K562 (cell line): ENCODE measurements around the gene DSTYK. TPM values are rescaled to one million over a fixed set of nuclear protein-coding genes. Genes with fewer than 3 reads are reported as not detected.
A peak's percentile ranks its signal among the peaks of the same experiment; 100 is the strongest.

Experiments
- ATAC-seq: fragments of 200-7000 bp; cut with Tn5 transposase; 3 replicates; pipeline ENCODE4 v1.9.1; 2020; ENCODE audit warnings: moderate library complexity
- BruUV-seq: library from RNA; stranded (reverse); fragments of 400-500 nt; replicated peaks from 2 replicates; lab custom pipeline; 2021; lab: Mats Ljungman, UMichigan
- CTCF ChIA-PET: fragments of 300-600 bp; formaldehyde crosslinking; extraction: SDS; loops from one replicate; lab custom pipeline; 2021; ENCODE audit warnings: low intra/inter-chr PET ratio; lab: Yijun Ruan, JAX
- POLR2A ChIA-PET: fragments of 300-600, 350-650 bp; sonication (Branson Sonifier 250); formaldehyde crosslinking; extraction: SDS; loops from one replicate; lab custom pipeline; 2021; ENCODE audit warnings: antibody characterized with exemption, inconsistent platforms; lab: Yijun Ruan, JAX
- DNase-seq, 4 experiments: peaks; one replicate each; pipeline versions ENCODE4 v3.0.0 to v3.0.0-alpha.2; 2011 to 2018; ENCODE audit warnings: low spot score in 3 of 4, mixed read lengths in 3 of 4; ENCODE audit errors: extremely low read depth in 1 of 4
- FAIRE-seq: peaks from 2 replicates; lab custom pipeline; 2011; peaks lifted over from hg19 to GRCh38; lab: Jason Lieb, UNC
- H2AFZ ChIP-seq: 2 replicates; pipeline ENCODE4 v1.6.0; 2011; ENCODE audit warnings: low read depth, low read length, control low read depth, inconsistent platforms
- H3K27ac ChIP-seq: fragments of 200-600 bp; 3 replicates; pipeline ENCODE4 v1.8.0; 2011; ENCODE audit warnings: low read depth, mild to moderate bottlenecking, control low read depth, inconsistent platforms, low read length, moderate library complexity, mixed read lengths; ENCODE audit errors: extremely low read depth
- H3K27me3 ChIP-seq, 2 experiments: fragments of 300-600 bp in 1 of 2; 2 replicates in 1 of 2; 3 replicates in 1 of 2; pipeline versions ENCODE4 v1.6.0 to v1.8.0; 2011; ENCODE audit warnings: inconsistent platforms in 2 of 2, low read length in 2 of 2, mild to moderate bottlenecking in 1 of 2, mixed read lengths in 1 of 2, moderate library complexity in 1 of 2; ENCODE audit not compliant: control insufficient read depth in 2 of 2, insufficient read depth in 2 of 2
- H3K36me3 ChIP-seq: fragments of 300-600 bp; 3 replicates; pipeline ENCODE4 v1.8.0; 2011; ENCODE audit warnings: mild to moderate bottlenecking, low read length, inconsistent platforms; ENCODE audit not compliant: control insufficient read depth, insufficient read depth
- H3K4me1 ChIP-seq, 2 experiments: fragments of 200-600 bp in 1 of 2; replicated peaks in 1 of 2; 2 replicates in 1 of 2; 3 replicates in 1 of 2; pipeline versions ENCODE4 v1.5.1 to v1.8.0; 2011; ENCODE audit warnings: inconsistent platforms in 2 of 2, low read length in 2 of 2, mild to moderate bottlenecking in 1 of 2, mixed read lengths in 1 of 2, moderate library complexity in 1 of 2; ENCODE audit not compliant: control insufficient read depth in 2 of 2, insufficient read depth in 2 of 2
- H3K4me2 ChIP-seq: 2 replicates; pipeline ENCODE4 v1.6.1; 2011; ENCODE audit warnings: low read length, control low read depth, inconsistent platforms, mixed read lengths; ENCODE audit not compliant: insufficient read depth
- H3K4me3 ChIP-seq: fragments of 200-600 bp; sonication (generic), shearing (Covaris generic); 2 replicates; pipeline ENCODE4 v1.5.1; 2016; ENCODE audit warnings: control low read depth, inconsistent platforms
- H3K79me2 ChIP-seq: fragments of 200-600 bp; 3 replicates; pipeline ENCODE4 v1.8.0; 2011; ENCODE audit warnings: low read length, inconsistent platforms; ENCODE audit not compliant: control insufficient read depth, insufficient read depth
- H3K9ac ChIP-seq, 2 experiments: 2 replicates each; pipeline versions ENCODE4 v1.6.0 to v1.6.1; 2011; ENCODE audit warnings: low read depth in 2 of 2, low read length in 2 of 2, control low read depth in 1 of 2, inconsistent platforms in 1 of 2, mild to moderate bottlenecking in 1 of 2, mixed read lengths in 1 of 2; ENCODE audit not compliant: insufficient read depth in 1 of 2
- H3K9me1 ChIP-seq: one replicate; pipeline ENCODE4 v1.6.0; 2011; ENCODE audit warnings: inconsistent platforms, mild to moderate bottlenecking, low read length, moderate library complexity; ENCODE audit not compliant: control insufficient read depth, insufficient read depth
- H3K9me3 ChIP-seq: replicated peaks from 2 replicates; pipeline ENCODE4 v1.5.1; 2011; ENCODE audit warnings: low read depth, low read length, inconsistent platforms; ENCODE audit not compliant: control insufficient read depth, insufficient read depth
- H4K20me1 ChIP-seq: replicated peaks from 2 replicates; pipeline ENCODE4 v1.6.1; 2011; ENCODE audit warnings: low read length, inconsistent platforms, mixed read lengths; ENCODE audit not compliant: control insufficient read depth, insufficient read depth
- ZNF778 ChIP-seq: fragments of 450-650 bp; formaldehyde crosslinking; IDR thresholded peaks from 2 replicates; pipeline ENCODE4 v1.4.0; 2020; ENCODE audit warnings: mild to moderate bottlenecking, moderate library complexity
- WGBS: fragments of 100-300 bp; shearing (Covaris generic); methylation state at CpG from one replicate; pipeline ENCODE4 v1.1.6; 2016; ENCODE audit warnings: low coverage, mixed read lengths; ENCODE audit not compliant: insufficient coverage; ENCODE audit errors: missing lambda C conversion rate; 5-methylcytosine and 5-hydroxymethylcytosine counted together
- in situ Hi-C: fragments of 300-500 bp; cut with MboI; formaldehyde crosslinking; loops from 4 replicates; pipeline ENCODE4 v1.15.0; 2018; ENCODE audit warnings: inconsistent platforms, mixed read lengths
- intact Hi-C: fragments of 100-400 bp; cut with micrococcal nuclease; formaldehyde crosslinking; loops from 2 replicates; pipeline ENCODE4 v1.14.2; 2022
- polyA plus RNA-seq, 8 experiments: library from polyadenylated mRNA; depleted of rRNA in 4 of 8; stranded (reverse) in 5 of 8; unstranded in 3 of 8; fragments of >200 nt; fragmentation: Nextera tagmentation in 2 of 8; fragmentation: Illumina TruSeq in 1 of 8; extraction: Ambion mirVana in 2 of 8; extraction: Trizol in 1 of 8; gene quantifications; 2 replicates each; pipeline versions ENCODE4 v1.2.1 to v1.2.3, GENCODE V29; 2011 to 2014; ENCODE audit warnings: inconsistent platforms in 1 of 8, missing spikeins in 1 of 8
- total RNA-seq, 7 experiments: library from RNA; depleted of rRNA in 6 of 7; stranded (reverse); fragments of >200 nt in 6 of 7; fragmentation: Illumina TruSeq in 2 of 7; extraction: Trizol in 2 of 7; gene quantifications; 2 replicates each; pipeline versions ENCODE4 v1.2.1 to v1.2.3, GENCODE V29; 2011 to 2021; ENCODE audit warnings: low replicate concordance in 1 of 7
- TF ChIP-seq, protein P1 (sequence below): fragments of 450-650 bp; IDR thresholded peaks from 2 replicates; pipeline ENCODE4 v1.6.1; 2016
- TF ChIP-seq, protein P2 (sequence below): fragments of 250-450 bp; sonication (Bioruptor Pico); IDR thresholded peaks from 2 replicates; pipeline ENCODE4 v1.5.0; 2021; ENCODE audit warnings: mild to moderate bottlenecking, moderate library complexity

Gene DSTYK
- total and polyA plus RNA-seq, 9 of the 15 experiments (the other 6 are each of a cell fraction or from before 2014, with no cell fraction given): 4.2 to 7.1 (median 6.2) TPM

DNA sequence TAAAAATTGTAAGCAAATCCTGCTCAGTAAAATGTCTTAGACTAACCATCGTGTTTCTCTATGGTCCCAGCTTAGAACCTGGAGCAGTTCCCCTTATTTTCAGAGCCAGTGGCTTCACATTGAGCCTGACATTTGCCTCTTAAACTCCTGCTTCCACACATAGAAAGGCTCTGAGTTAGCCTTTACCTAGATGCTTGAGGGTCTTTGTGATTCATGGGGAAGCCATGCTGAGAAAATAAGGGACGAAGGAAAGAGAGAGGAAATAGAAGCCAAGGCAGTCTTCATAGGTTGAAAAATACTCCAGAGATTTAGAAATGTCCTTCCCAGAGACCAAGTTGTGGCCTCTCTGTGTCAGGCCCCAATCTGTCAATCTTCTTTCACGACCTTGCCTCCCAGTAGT is 73.6 kb downstream of the DSTYK start:
- no peak for DNase-seq

More for the DNA sequence above, 73.6 kb downstream of the DSTYK start:
- intact Hi-C loops: no loop called here
- CTCF ChIA-PET: no interaction called here
- Histone ChIP-seq H3K27ac (no peak overlapping the region), H3K27me3 (no peaks in the 10 kb centered on the region), H3K9me1 (no peaks in the 10 kb centered on the region), H4K20me1 (no peaks in the 10 kb centered on the region), H3K9me3 (no peaks in the 10 kb centered on the region), H3K9ac (no peak overlapping the region), H3K4me3 (no peak overlapping the region), H3K79me2 (no peaks in the 10 kb centered on the region), H2AFZ (peak overlapping the region; percentile 7; the same call in 1 of the 2 replicates), H3K4me1 (peaks cover 3 to 7% of the 10 kb centered on the region in 2 experiments; a peak in 3 of 5 replicates), H3K4me2 (no peak overlapping the region), H3K36me3 (no peaks in the 10 kb centered on the region)
- no TSS peak for BruUV-seq
- in situ Hi-C loops: no loop called here
- WGBS: 30% methylated on average over 3 of the region's 3 CpGs
- ATAC-seq (no peak), FAIRE-seq (no peak)
- POLR2A ChIA-PET: no interaction called here
- TF ChIP-seq, protein P1, sequence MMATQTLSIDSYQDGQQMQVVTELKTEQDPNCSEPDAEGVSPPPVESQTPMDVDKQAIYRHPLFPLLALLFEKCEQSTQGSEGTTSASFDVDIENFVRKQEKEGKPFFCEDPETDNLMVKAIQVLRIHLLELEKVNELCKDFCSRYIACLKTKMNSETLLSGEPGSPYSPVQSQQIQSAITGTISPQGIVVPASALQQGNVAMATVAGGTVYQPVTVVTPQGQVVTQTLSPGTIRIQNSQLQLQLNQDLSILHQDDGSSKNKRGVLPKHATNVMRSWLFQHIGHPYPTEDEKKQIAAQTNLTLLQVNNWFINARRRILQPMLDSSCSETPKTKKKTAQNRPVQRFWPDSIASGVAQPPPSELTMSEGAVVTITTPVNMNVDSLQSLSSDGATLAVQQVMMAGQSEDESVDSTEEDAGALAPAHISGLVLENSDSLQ: peak; percentile 35; the same call in 1 of the 2 replicates
- TF ChIP-seq, protein P2, sequence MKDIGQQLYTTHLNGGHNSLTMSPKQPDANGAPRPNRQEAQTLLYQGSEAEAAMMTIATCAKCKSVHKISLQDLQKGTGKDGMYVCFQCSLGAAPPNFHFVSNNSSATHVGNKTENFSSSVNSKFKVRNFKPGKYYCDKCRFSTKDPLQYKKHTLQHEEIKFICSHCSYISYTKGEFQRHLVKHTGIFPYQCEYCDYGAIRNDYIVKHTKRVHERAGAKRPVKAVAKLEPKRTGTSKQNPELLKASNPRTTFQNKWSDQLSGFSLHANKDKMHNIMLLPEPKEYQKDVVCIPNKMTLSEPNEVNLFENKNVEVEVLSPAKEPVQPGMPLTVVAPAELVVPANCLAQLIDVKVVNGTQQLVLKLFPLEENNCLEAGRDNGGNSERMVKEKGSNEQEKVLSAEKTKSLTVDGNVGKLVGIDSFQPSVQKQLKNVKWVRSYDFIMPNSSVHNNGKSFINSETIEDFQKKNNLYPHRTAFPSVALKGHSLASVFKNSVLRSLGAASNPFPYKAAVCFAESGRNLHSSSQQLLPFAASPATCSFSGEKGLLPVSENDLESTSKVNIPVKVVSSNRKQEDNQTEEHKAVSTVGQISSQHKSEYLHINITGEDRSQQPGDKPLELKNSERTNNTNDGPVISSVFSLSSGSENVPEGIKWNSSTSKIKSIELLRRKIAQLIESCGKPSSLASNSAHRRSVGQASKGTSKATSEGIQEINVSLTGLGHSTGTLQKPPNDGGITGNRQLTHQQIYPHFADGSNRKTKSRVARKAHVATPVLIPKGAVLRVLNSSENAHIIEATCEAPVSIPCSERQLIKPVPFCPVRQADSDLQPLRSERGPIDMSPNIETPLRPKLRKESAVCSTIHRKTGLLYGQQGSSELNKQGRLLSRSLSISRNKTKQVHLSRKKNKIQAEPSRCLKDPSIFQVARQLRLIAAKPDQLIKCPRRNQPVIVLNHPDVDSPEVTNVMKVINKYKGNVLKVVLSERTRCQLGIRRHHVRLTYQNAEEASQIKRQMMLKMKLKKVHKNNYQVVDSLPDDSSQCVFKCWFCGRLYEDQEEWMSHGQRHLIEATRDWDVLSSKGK (CRISPR knock-in tag): no peak
- no peak for TF ChIP-seq ZNF778 (CRISPR knock-in tag)
